ENCODE data around the gene DEPDC1. TPM values are rescaled to one million over a fixed set of nuclear protein-coding genes. Genes with fewer than 3 reads are reported as not detected.

DEPDC1 gene
- total and polyA plus RNA-seq, 4 donors, result 0.28 to 4.1 (median 0.40) TPM

DNA sequence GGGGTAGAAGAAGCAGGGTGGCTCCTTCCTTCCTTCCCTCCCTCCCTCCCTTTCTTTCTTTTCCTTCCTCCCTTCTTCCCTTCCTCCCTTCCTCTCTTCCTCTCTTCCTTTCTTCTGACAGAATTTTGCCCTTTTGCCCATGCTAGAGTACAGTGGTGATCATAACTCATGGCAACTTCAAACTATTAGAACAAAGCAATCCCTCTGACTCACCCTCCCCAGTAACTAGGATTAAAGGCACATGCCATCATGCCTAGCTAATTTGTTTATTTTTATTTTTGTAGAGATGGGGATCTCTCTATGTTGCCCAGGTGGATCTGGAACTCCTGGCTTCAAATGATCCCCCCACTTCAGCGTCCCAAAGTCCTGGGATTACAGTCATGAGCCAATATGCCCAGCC lies 37.1 kb downstream of the DEPDC1 start:
- no peak for ATAC-seq (ENCODE audit: insufficient read depth, low FRiP score)
- H3K9me3 ChIP-seq (ENCODE audit: control insufficient read depth in 4 of 4, insufficient read depth in 3 of 4, low read length in 3 of 4), result peaks cover 0 to 7% (median 3%) of the 10 kb centered on the region in 4 donors
- H3K27me3 ChIP-seq (ENCODE audit: control insufficient read depth in 3 of 3, insufficient read depth in 3 of 3, low read length in 2 of 3), result peaks cover 0 to 2% (median 0%) of the 10 kb centered on the region in 3 donors
- H3K9ac ChIP-seq (ENCODE audit: insufficient read depth in 1 of 2, low read length in 2 of 2), result no peak overlapping the region
- H3K27ac ChIP-seq (ENCODE audit: low read depth in 1 of 2, low read length in 1 of 2), result no peak overlapping the region
- DNase-seq, result no peak
- WGBS, 2 donors, result 83 to 90% methylated on average over 1 of the region's 1 CpG
- H3K36me3 ChIP-seq (ENCODE audit: control insufficient read depth in 4 of 4, insufficient read depth in 4 of 4, low read length in 4 of 4), result no peaks in the 10 kb centered on the region
- no peak overlapping the region for H3K4me3 ChIP-seq
- TF ChIP-seq, protein P1, sequence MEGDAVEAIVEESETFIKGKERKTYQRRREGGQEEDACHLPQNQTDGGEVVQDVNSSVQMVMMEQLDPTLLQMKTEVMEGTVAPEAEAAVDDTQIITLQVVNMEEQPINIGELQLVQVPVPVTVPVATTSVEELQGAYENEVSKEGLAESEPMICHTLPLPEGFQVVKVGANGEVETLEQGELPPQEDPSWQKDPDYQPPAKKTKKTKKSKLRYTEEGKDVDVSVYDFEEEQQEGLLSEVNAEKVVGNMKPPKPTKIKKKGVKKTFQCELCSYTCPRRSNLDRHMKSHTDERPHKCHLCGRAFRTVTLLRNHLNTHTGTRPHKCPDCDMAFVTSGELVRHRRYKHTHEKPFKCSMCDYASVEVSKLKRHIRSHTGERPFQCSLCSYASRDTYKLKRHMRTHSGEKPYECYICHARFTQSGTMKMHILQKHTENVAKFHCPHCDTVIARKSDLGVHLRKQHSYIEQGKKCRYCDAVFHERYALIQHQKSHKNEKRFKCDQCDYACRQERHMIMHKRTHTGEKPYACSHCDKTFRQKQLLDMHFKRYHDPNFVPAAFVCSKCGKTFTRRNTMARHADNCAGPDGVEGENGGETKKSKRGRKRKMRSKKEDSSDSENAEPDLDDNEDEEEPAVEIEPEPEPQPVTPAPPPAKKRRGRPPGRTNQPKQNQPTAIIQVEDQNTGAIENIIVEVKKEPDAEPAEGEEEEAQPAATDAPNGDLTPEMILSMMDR (IDR thresholded peaks at IDR 0.05; ENCODE audit: control extremely low read depth, extremely low read depth), result no peak
- H3K4me1 ChIP-seq (ENCODE audit: control insufficient read depth in 5 of 5, insufficient read depth in 5 of 5, low read length in 5 of 5), result no peaks in the 10 kb centered on the region

DNA sequence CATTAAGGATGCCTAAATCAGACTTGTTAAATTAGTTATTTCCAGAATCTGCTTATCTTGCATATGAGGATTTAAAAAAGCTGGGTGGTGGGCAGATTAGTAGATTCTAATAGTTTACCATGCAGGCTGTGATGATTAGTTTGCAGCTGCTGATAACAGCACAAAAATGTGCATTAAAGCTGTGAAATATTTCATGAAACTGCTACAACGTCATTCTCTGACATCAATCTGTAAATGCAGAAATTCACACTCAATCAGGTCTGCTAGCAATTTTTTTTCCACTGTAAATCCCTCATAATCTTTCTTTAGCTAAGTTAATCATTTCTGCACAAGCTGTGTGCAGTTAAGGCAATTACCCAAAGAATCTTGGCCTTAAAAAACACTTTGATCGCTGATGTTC lies 37.8 kb downstream of the DEPDC1 start:
- no peak for ATAC-seq (ENCODE audit: insufficient read depth, low FRiP score)

DNA sequence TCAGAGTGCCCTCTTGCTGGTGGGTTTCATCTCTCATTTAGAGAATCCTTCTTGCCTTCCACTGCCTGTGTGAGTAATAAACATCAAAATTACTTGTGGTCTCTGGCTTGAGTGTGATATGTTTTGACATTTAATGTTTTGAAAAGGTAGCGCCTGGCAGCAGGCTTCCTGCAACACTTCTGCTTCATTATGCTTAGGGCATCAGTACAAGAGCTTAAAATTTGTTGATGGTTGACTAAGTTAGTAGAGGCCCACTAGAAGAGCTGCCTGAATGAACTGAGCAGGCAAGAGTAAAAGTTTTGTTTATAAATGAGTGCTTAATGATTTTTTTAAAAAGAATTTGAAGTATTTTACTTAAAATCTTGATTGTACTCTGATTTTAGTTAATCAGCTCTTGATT lies 40.7 kb downstream of the DEPDC1 start:
- 77 to 85% methylated on average over 1 of the region's 1 CpG for WGBS, 2 donors

More for the DNA sequence above, 37.8 kb downstream of the DEPDC1 start:
- TF ChIP-seq, protein P1 (IDR thresholded peaks at IDR 0.05; ENCODE audit: control extremely low read depth, extremely low read depth), result no peak
- Histone ChIP-seq H3K4me3 (no peak overlapping the region), H3K9me3 (ENCODE audit: control insufficient read depth in 4 of 4, insufficient read depth in 3 of 4, low read length in 3 of 4) (peaks cover 0 to 6% (median 2%) of the 10 kb centered on the region in 4 donors), H3K27ac (ENCODE audit: low read depth in 1 of 2, low read length in 1 of 2) (no peak overlapping the region), H3K4me1 (ENCODE audit: control insufficient read depth in 5 of 5, insufficient read depth in 5 of 5, low read length in 5 of 5) (no peaks in the 10 kb centered on the region), H3K9ac (ENCODE audit: insufficient read depth in 1 of 2, low read length in 2 of 2) (no peak overlapping the region), H3K36me3 (ENCODE audit: control insufficient read depth in 4 of 4, insufficient read depth in 4 of 4, low read length in 4 of 4) (no peaks in the 10 kb centered on the region), H3K27me3 (ENCODE audit: control insufficient read depth in 3 of 3, insufficient read depth in 3 of 3, low read length in 2 of 3) (peaks cover 0 to 2% (median 0%) of the 10 kb centered on the region in 3 donors)
- WGBS, 2 donors, result 71 to 89% methylated on average over 2 of the region's 2 CpGs
- DNase-seq, result peak in 2 of 3 donors; percentile 11 to 15

More for the DNA sequence above, 40.7 kb downstream of the DEPDC1 start:
- Histone ChIP-seq H3K4me3 (no peak overlapping the region), H3K9me3 (ENCODE audit: control insufficient read depth in 4 of 4, insufficient read depth in 3 of 4, low read length in 3 of 4) (no peaks in the 10 kb centered on the region), H3K4me1 (ENCODE audit: control insufficient read depth in 5 of 5, insufficient read depth in 5 of 5, low read length in 5 of 5) (no peaks in the 10 kb centered on the region), H3K9ac (ENCODE audit: insufficient read depth in 1 of 2, low read length in 2 of 2) (no peak overlapping the region), H3K27ac (ENCODE audit: low read depth in 1 of 2, low read length in 1 of 2) (no peak overlapping the region), H3K36me3 (ENCODE audit: control insufficient read depth in 4 of 4, insufficient read depth in 4 of 4, low read length in 4 of 4) (no peaks in the 10 kb centered on the region), H3K27me3 (ENCODE audit: control insufficient read depth in 3 of 3, insufficient read depth in 3 of 3, low read length in 2 of 3) (peaks cover 0 to 2% (median 0%) of the 10 kb centered on the region in 3 donors)
- TF ChIP-seq, protein P1 (IDR thresholded peaks at IDR 0.05; ENCODE audit: control extremely low read depth, extremely low read depth), result no peak
- DNase-seq (no peak), ATAC-seq (ENCODE audit: insufficient read depth, low FRiP score) (no peak)
